HepG2 (cell line): ENCODE results near the gene NBEA.

Source experiments
- FOXA3 ChIP-seq: IDR thresholded peaks from 2 replicates; pipeline ENCODE4 v1.6.1; 2016; ENCODE audit warnings: missing genetic modification reagents, missing compliant biosample characterization
- FUBP1 ChIP-seq: sonication (generic); formaldehyde crosslinking; IDR thresholded peaks from 2 replicates; pipeline ENCODE4 v1.5.1; 2020; ENCODE audit warnings: missing genetic modification reagents, mild to moderate bottlenecking, borderline replicate concordance
- MEIS2 ChIP-seq: sonication (generic); formaldehyde crosslinking; IDR thresholded peaks from 2 replicates; pipeline ENCODE4 v1.9.0; 2021; ENCODE audit warnings: mild to moderate bottlenecking, missing genetic modification reagents
- ONECUT2 ChIP-seq: sonication (generic); formaldehyde crosslinking; IDR thresholded peaks from 2 replicates; pipeline ENCODE4 v1.4.0; 2020; ENCODE audit warnings: missing genetic modification reagents
- PBX3 ChIP-seq: sonication (generic); formaldehyde crosslinking; IDR thresholded peaks from 2 replicates; pipeline ENCODE4 v1.8.1; 2023; ENCODE audit warnings: missing genetic modification reagents, inconsistent platforms, borderline replicate concordance
- PTBP1 ChIP-seq: fragments of 200-400 bp; formaldehyde crosslinking; IDR thresholded peaks from 2 replicates; pipeline ENCODE4 v1.6.1; 2018; ENCODE audit warnings: low read length, low read depth; ENCODE audit not compliant: poor library complexity, severe bottlenecking
- ZBTB33 ChIP-seq: sonication (generic); formaldehyde crosslinking; IDR thresholded peaks from 2 replicates; pipeline ENCODE4 v1.4.0; 2020; ENCODE audit warnings: missing genetic modification reagents
- ZFP41 ChIP-seq: sonication (generic); formaldehyde crosslinking; IDR thresholded peaks from 2 replicates; pipeline ENCODE4 v1.4.0; 2020; ENCODE audit warnings: mild to moderate bottlenecking, missing genetic modification reagents, borderline replicate concordance
- ZFP91 ChIP-seq: sonication (generic); formaldehyde crosslinking; IDR thresholded peaks from 2 replicates; pipeline ENCODE4 v1.9.0; 2022; ENCODE audit warnings: missing genetic modification reagents, mild to moderate bottlenecking, borderline replicate concordance
- ZNF230 ChIP-seq: sonication (generic); formaldehyde crosslinking; IDR thresholded peaks from 2 replicates; pipeline ENCODE4 v1.4.0; 2020; ENCODE audit warnings: mild to moderate bottlenecking, missing genetic modification reagents
- ZNF24 ChIP-seq: fragments of 450-650 bp; IDR thresholded peaks from 2 replicates; pipeline ENCODE4 v1.6.1; 2017; ENCODE audit warnings: antibody characterized with exemption, mild to moderate bottlenecking
- ZNF317 ChIP-seq: sonication (generic); formaldehyde crosslinking; IDR thresholded peaks from 2 replicates; pipeline ENCODE4 v1.5.0; 2020; ENCODE audit warnings: mild to moderate bottlenecking, missing genetic modification reagents
- ZNF510 ChIP-seq: sonication (generic); formaldehyde crosslinking; IDR thresholded peaks from 2 replicates; pipeline ENCODE4 v1.4.0; 2020; ENCODE audit warnings: low read depth, mild to moderate bottlenecking, missing genetic modification reagents

- TF ChIP-seq ZNF230 (no peak), FOXA3 (no peak), ZFP41 (CRISPR knock-in tag) (no peak), ZBTB33 (no peak), PTBP1 (no peak), ZNF510 (CRISPR knock-in tag) (no peak), ZNF24 (no peak), FUBP1 (CRISPR knock-in tag) (no peak), ZNF317 (CRISPR knock-in tag) (no peak), ZFP91 (CRISPR knock-in tag) (no peak), MEIS2 (CRISPR knock-in tag) (no peak), PBX3 (CRISPR knock-in tag) (no peak), ONECUT2 (CRISPR knock-in tag) (no peak)
These were observed 405.7 kb downstream of the NBEA start for GRCh38 chr13:35347679-35348205.
